Measurements from ENCODE around the gene B3GNT4.

Gene B3GNT4

DNA sequence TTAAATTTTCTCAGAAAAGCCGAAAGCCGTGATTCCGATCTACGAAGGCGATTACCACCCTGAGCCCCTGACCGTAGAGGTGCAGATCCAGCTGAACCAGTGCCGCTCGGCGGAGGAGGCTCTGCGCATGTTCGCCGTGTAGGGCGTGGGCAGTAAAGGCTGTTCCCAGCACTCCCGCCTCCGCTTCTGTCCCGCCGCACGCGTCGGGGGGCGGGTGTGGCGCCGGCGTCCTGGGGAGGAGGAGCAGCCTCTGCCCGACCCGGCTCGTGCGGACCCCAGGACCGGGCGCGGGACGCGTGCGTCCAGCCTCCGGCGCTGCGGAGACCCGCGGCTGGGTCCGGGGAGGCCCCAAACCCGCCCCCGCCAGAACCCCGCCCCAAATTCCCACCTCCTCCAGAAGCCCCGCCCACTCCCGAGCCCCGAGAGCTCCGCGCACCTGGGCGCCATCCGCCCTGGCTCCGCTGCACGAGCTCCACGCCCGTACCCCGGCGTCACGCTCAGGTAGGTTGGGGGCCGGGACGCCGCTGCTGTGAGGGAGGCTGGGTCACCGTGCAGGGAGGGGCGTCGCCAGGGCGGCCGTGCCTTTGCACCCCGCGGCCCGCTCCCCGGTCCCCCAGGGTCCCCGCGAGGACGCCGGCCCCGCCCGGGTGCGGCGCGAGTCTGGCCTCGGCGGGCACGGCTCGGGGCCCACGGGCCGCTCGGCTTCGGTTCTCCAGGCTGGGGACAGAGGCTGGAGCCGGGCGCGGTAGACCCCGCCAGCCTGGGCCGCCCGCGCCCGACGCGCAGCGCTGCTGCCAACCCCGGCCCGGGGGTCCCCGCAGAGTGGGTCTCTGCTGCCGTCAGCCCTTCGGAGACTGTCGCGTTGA is at the start of gene B3GNT4:
TSS of gene B3GNT4 (plus strand) at position 409 of the 866 bp plus-strand sequence. CDS start 910 bp downstream, outside the sequence.
- peak; percentile 48 for DNase-seq (ENCODE audit: low read depth)

DNA sequence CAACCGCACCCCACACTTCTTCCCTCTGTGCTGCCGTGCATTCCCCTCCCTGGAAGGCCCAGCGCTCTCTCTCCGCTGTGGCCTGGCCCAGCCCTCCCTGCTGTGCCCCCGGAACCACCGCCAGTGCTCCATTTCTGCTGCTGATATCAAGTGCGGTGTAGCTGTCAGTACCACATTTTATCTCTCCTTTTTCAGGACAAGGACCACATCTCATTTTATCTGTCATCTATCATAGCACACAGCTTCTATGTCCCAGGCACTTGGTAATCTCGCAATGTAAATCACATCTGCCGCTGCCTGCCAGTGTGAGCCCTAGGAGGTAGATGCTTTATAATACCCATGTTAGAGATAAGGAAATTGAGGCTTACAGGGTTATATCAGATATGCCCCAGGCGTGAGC is 47.8 kb upstream of the B3GNT4 start:
- no peak for DNase-seq (ENCODE audit: low read depth)

DNA sequence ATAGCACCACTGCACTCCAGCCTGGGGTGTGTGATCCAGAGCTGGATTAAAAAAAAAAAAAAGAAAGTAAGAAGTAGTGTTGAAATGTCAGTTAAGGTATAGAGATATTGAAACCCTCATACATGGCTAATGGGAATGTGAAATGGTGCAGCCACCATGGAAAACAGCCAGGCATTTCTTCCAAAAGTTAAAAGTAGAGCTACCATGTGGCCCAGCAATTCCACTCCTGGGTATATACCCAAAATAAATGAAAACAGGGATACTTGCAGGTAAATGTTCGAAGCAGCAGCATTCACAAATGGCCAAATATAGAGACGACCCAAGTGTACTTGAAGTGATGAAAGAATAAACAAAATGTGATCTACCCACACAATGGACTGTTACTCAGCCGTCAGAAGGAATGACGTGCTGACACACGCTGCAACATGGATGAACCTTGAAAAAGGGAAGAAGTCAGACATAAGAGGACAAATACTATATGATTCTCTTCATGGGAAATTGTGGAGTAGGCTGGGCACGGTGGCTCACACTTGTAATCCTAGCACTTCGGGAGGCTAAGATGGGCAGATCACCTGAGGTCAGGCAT is 44.7 kb upstream of the B3GNT4 start:
- no peak for DNase-seq (ENCODE audit: low read depth)

DNA sequence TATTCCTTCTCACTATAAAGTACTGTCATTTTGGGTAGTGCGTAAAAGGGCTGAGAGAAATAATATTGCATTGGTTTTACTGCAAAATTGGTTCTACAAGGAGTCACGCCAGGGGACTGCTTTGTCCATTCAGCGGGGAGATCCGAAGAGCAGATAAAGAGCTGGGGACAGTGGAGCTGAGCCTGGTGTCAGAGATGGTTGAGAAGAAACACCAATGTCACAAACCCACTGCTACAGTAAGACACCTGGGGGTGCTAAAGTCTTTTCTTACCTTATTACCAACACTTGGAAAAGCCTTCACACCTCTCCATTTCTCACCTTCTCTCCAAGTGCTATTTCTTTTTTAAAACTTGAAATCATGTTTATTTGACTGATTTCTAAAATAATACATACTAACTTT is 43.6 kb upstream of the B3GNT4 start:
- no peak for DNase-seq (ENCODE audit: low read depth)

DNA sequence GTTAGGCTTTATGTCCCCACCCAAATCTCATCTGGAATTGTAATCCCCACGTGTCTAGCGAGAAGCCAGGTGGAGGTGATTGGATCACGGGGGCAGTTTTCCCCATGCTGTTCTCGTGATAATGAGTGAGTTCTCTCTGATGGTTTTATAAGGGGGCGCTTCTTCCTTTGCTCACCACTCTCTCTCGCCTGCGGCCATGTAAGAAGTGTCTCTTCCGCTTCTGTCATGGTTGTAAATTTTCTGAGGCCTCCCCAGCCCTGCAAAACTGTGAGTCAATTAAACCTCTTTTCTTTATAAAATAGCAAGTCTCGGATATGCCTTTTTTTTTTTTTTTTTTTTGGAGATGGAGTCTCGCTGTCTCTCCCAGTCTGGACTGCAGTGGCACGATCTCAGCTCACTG is 42.7 kb upstream of the B3GNT4 start:
- no peak for DNase-seq (ENCODE audit: low read depth)

DNA sequence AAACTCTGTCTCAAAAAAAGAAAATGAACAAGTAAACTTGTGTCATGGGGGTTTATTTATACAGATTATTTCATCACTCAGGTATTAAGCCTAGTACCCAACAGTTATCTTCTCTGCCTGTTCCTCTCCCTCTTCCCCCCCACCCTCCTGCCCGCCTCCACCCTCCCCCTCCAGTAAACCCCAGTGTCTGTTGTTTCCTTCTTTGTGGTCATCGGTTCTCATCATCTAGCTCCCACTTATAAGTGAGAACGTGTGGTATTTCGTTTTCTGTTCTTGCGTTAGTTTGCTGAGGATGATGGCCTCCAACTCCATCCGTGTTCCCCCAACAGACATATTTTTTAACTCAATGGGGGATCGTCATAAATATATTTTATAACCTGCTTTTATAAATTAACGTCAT is 41.8 kb upstream of the B3GNT4 start:
- no peak for DNase-seq (ENCODE audit: low read depth)

DNA sequence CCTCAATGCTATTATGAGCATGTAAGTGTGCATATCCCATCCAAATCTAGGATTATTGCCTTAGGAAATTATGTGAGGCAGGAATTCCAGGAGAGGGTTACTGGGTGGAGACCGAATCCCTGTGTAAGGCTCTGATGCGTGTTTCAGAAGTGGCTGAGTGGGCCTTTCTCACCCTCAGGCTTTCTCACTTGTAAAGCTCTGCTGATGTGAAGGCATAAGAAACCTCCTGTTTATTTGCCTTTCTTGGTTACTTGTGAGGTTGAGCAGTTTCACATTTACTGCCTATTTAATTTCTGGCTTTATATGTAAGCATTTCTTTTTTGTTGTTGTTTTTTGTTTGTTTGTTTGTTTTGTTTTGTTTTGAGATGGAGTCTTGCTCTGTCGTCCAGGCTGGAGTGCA is 40.5 kb upstream of the B3GNT4 start:
- DNase-seq (ENCODE audit: low read depth), result no peak

DNA sequence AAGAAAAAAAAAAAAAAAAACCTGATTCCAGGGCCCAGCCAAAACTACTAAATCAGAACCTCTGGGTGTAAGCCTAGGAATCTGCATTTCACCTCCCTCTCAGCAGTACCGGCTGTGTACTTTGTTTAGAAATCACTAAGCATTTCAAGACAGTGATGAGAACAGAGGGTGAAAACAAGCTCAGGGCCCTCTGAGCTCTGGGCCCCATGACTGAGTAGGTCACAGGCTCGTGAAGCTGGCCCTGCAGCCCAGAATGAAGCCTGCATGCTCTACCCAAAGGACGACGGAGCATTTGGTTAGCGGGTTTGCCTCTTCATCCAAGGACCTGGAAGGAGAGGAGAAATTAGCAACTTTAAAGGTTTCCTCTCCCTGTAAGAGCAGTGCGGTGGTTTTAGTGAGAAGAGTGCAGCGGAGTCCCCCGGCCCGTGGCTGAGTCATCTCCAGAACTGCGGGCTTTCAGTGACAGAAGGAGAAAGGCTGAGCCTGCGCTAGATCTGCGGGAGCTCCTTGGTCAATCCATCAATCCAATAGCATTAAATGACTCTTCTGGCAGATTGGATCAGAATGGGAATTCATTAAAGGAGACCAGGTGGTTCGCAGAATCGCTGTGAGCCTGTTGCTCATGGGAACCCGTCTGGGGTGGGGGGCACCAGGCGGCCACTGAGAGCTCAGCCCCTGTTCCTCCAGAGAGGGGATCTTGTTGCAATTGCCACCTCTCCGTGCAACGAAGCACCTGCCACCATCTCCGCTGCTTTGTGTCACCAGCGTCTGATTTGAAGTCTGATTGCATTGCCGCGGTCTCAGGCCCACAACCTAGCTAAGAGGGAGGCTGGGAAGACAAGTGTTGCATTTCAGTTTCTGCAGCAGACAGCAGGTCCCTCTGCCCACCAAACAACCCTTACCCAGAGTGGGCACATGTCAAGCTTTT is 36.8 kb upstream of the B3GNT4 start:
- no peak for DNase-seq (ENCODE audit: low read depth)

DNA sequence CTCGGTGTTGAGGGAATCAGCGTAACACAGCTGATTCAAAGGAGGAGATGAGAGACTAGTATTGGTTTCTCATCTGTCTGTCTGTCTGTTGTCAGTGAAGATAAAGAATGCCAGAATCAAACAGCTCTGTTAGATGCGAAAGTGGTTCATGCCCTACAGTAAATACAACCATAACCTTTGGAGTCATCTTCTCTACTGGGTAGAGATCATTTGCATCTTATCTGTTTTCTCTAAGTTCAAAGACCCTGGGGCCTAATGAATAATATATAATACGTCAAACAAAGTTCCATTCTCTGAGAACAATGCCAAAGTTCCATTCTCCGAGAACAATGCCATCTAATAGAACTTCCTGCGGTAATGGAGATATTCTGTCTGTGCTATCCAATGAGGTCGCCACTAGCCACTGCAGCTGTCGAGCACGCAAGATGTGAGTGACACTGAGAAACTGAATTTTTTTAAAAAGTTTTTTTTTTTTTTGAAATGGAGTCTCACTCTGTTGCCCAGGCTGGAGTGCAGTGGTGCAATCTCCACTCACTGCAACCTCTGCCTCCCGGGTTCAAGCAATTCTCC is 36.1 kb upstream of the B3GNT4 start:
- no peak for DNase-seq (ENCODE audit: low read depth)

DNA sequence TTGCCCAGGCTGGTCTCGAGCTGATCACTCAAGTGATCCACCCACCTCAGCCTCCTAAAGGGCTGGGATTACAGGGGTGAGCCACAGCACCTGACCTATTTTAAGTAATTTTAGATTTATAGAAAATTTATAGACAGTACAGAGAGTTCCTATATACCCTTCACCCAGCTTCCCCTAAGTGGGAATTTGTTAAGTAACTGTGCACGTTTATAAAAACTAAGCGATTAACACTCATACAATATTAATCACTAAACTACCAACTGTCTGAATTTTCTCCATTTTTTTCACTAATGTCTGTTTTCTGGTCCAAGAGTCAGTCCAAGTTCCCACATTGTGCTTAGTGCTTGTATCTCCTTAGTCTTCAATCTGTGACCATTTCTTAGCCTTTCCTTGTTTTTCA is 35.0 kb upstream of the B3GNT4 start:
- DNase-seq (ENCODE audit: low read depth), result no peak

DNA sequence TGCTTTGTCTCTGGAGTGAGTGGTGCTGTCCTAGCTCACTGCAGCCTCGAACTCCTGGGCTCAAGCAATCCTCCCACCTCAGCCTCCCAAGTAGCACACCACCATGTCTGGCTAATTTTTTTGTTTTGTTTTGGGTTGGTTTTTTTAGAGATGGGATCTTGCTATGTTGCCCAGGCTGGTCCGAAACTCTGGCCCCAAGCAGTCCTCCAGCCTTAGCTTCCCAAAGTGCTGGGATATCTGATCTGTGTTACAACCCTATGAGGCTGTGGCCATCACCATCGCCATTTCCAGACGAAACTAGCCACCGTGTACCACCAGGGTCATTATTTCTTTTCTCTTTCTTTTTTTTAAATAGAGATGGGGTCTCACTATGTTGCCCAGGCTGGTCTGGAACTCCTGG is 32.1 kb upstream of the B3GNT4 start:
- DNase-seq (ENCODE audit: low read depth), result no peak

DNA sequence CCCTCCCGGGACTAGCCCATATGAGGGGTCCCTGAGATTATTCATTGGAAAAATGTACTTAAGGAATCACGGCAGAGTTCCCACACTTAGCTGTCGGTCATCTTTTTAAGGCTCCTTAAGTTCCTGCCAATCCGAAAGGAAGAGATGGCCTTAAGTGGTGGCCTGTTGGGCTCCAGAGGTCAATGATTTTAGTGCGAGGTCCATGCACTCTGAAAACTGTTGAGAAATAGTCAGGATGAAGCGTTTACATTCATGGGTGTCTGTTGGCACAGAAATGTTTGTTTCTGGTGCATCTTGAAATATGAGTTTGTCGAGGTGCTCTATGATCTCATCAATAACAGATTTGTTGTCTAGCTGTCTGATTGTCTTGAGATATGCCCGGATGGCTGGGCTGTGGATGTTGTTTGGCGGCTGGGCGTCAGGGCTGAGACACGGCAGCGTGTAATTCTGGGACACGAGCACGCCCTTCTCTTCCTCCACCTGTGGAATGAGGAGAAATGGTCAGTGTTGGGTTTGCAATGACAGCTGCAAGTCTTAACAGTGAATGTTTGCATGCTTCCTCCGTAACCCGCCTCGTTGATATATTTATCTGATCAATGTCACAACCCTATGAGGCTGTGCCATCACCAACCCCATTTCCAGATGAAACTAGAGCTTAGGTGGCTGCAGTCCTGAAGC is 31.1 kb upstream of the B3GNT4 start:
- DNase-seq (ENCODE audit: low read depth), result no peak

DNA sequence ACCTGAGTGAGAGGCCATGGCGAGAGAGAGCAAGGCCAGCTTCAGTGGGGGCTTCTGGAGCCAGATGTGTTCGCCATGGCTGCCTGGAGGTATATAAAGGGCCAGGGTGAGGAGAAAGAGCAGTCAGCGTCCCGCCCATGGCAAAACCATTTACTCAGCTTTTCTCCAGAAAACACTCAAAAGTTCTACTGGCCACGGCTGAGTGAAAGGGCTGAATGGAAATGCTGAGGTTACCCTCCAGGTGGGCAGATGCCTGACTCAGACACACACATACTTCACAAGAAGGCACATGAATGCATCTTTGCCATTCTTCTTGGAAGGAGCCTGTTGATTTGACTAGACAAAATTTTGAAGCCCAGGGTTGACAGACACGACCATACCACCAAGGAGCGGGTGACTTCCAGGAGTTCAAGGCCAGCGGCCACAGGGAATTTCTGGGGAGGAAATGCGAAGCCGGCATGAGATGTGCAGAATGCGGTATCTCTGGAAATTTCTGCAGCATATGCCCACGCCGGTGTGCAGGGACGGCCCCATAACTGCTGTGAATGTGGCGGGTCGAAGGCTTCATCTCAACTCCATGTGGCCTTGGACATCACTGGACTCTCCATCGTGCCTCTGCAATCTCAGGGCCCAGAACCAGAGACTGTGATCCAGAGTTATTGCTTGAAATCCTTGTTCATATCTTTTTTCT is 29.2 kb upstream of the B3GNT4 start, which contains the start of gene IL31:
TSS of gene IL31 (minus strand) at position 67 of the 691 bp plus-strand sequence. CDS start at position 18, 49 bp downstream.
- DNase-seq (ENCODE audit: low read depth), result no peak

DNA sequence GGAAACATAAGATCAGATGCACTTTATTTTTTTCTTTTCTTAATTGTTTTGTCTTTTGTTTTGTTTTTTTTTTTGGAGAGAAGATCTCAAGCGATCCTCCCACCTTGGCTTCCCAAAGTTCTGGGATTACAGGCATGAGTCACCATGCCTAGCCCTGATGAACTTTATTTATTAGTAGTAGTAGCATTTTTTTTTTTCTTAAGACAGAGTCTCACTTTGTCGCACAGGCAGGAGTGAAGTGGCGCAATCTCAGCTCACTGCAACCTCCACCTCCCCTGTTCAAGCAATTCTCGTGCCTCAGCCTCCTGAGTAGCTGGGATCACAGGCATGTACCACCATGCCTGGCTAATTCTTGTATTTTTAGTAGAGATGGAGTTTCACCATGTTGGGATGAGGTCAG is 27.0 kb upstream of the B3GNT4 start:
- peak; percentile 51 for DNase-seq (ENCODE audit: low read depth)

DNA sequence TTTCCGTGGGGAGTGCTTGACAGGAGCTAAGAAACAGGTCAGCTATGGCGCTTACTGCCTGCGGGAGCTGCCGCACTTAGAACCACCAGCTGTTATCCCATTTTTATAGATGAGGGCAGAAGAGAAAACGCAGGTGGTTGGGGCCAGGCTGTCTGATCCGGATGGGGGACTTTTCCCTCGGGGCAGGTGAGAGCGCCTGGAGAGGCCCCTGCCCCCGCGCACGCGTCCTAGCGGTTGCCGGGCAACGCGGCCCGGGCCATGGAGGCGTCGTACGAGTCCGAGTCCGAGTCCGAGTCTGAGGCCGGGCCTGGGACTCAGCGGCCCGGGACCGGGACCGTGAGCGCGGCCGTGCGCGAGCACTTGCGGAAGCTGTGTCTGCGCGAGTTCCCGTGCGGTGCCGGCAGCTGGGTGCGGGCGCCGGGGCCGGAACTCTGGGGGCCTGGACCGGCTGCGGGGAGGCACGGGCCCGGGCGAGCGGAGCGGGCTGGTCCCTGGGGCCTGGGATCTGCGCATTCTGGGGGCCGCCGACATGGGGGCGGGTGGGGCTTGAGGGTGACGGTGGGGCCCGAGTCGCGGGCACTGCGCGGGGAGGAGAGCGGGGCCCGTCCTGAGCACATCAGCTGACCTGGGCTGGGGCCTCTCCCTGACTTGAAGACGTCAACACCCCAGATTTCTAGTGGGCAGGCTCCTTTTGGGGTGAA is 20.5 kb upstream of the B3GNT4 start, which contains the start of gene LRRC43:
TSS of gene LRRC43 (plus strand) at position 237 of the 701 bp plus-strand sequence. CDS start at position 259, 22 bp downstream.
- DNase-seq (ENCODE audit: low read depth), result no peak

DNA sequence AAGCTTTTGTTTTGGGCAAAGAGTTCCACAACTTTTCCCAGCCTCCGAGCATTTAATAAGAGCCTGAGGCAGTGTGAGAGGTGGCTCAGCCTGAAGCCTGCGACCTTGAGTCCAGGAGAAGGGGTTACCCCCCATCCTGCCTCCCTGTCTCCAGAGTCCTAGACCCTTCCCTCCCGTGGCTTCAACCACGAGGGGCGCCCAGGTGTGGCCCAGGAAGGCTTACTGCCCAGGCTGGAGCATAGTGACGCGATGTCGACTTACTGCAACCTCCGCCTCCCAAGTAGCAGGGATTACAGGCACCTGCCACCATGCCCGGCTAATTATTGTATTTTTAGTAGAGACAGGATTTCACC is 19.9 kb upstream of the B3GNT4 start:
- no peak for DNase-seq (ENCODE audit: low read depth)

DNA sequence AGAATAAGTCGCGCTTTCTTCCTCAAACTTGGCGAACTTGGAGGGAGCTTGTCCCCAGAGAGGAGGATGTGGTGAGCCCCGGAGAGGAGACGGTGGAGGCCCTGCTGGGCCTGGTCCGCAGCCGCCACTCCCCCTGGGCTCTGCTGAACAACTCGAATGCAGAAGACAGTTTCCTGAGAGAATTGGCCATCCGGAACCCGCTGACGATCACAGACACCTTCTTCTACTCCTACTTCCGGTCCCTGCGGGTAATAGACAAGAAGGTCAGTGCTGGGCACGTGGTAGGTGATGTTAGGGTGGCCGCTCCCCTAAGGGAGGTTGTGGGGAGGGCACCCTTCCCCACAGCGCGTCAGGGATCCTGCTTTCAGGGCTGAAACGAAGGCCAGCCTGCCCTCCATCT is 19.0 kb upstream of the B3GNT4 start:
- no peak for DNase-seq (ENCODE audit: low read depth)

DNA sequence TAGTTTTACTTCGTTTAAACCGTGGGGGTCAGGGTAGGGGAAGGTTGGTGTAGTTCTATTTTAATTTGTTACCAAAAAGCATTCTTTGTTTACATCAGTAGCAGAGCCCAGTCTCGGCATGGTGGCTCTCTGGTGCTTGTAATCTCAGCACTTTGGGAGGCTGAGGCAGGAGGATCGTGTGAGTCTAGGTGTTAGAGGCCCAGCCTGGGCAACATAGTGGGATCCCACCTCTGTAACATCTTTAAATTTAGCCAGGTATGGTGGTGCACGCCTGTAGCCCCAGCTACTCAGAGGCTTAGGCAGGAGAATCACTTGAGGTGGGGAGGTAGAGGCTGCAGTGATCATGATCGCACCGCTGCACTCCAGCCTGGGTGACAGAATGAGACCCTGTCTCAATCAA is 18.4 kb upstream of the B3GNT4 start:
- no peak for DNase-seq (ENCODE audit: low read depth)

DNA sequence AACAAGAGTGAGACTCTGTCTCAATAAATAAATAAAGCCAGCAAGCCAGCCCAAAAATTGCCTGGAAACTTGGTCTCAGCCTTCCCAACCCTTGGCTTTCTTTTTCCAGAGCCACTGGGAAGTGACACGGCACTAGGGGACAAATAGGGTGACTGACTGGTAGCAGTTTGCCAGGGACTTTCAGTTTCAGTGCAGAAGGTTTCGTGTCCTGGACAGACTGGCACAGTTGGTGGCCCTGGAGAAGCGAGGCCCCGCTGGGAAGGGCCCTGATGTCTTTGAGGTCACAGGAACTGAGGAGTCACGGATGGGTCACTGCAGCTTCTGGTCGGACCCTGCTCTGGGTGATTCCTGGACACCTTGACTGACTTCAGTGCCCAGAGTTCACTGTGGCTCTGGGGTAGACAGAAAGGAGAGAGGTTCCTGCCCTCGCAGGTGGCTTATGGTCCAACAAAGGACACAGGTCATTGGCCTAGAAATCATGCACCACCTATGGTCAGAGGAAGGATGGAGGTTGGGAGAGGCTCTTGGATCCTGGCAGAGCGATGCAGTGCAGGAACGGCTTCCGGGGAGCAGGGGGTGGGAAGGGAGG is 17.9 kb upstream of the B3GNT4 start:
- no peak for DNase-seq (ENCODE audit: low read depth)

DNA sequence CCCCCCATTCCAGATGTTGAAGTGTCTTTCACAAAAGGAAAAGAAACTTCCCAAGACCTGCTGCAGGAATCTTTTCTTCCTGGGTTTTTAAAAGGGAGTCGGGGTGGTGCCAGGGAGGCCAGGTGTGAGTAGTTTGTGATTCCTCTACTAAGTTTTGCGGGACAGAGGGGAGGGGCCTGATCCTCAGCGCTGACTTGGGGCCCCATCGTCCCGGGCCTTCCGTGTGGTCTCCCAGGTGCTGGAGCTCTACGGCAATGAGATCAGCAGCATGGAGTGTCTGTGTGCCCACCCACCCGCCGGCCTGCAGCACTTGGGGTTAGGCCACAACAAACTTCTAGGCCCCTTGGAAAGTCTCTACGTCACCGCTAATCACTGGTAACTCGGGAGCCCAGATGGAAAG is 16.0 kb upstream of the B3GNT4 start:
- no peak for DNase-seq (ENCODE audit: low read depth)

Data from amniotic epithelial cell (primary cell).